GM19193 (cell line): ENCODE results near the gene CYP2B6.

Experiments
- POLR2A ChIP-seq: IDR thresholded peaks from 4 replicates; pipeline ENCODE4 v1.6.1; 2011; ENCODE audit not compliant: insufficient read depth, insufficient read length; ENCODE audit errors: extremely low read depth

The CYP2B6 gene

DNA sequence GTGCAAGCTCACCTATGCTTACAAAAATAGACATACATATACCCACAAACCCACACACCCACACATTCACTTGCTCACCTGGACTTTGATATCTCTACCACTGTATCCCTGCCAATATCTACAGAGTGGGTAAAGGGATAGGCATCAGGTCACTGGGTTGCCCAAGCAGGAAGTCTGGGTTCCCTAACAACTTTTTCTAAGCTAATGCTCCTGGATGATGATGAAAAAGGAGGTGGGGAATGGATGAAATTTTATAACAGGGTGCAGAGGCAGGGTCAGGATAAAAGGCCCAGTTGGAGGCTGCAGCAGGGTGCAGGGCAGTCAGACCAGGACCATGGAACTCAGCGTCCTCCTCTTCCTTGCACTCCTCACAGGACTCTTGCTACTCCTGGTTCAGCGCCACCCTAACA, at the start of gene CYP2B6:
Gene CYP2B6, plus strand, starts transcription at position 311 of the 410 bp plus-strand sequence. Its CDS starts 24 bp downstream, at position 335.
- TF ChIP-seq POLR2A = no peak

DNA sequence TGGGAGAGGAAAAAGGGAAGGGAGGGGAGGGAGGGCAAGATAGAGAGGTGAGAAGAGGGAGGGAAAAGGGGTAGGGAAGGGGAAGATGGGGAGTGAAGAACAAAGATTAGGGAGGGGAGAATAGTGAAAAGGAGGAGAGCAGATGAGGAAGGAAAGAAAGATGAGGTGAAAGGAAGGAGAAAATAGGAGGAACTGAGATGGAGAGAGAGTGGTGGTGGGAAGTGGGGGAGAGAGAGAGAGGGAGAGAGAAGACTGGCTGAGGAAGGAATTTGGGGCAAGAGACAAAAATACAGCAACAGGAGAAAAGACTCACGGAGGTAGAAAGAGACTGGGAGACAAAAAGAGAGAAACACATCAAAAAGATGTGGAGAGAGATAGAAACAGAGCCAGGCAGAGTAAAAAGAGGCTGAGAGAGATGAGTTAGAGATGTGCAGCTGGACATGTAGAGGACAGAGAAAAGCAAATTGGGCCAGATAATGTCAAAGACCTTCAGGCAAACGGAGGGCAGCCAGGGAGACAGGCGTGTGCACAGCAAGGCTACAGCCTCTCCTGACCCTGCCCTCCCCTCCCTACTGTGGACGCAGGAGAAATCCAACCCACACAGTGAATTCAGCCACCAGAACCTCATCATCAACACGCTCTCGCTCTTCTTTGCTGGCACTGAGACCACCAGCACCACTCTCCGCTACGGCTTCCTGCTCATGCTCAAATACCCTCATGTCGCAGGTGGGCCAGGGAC, 49.4 kb upstream of the CYP2B6 start:
- TF ChIP-seq POLR2A = no peak

DNA sequence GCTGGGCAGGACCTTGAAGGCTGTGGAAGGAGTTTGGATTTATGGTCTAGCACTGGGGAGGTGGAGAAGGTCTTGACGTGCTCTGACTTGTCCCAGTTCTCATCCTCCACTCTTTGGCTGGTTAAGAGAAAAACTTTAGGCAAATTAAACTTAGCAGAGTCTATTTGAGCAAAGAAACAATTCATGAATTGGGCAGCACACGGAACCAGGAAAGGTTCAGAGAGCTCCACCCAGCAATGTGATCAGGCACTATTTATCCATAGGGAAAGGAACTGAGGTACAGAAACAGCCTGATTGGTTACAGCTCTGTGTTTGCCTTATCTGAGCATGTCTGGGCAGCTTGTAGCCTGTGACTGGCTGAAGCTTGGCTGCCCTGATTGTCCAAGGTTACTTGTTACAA, 45.4 kb upstream of the CYP2B6 start:
- no peak for TF ChIP-seq POLR2A

- TF ChIP-seq POLR2A = no peak
Observed at GRCh38 chr19:40947114-40947513, 44.0 kb upstream of the CYP2B6 start.

- no peak for TF ChIP-seq POLR2A
Observed at GRCh38 chr19:40947573-40947972, 43.5 kb upstream of the CYP2B6 start.

DNA sequence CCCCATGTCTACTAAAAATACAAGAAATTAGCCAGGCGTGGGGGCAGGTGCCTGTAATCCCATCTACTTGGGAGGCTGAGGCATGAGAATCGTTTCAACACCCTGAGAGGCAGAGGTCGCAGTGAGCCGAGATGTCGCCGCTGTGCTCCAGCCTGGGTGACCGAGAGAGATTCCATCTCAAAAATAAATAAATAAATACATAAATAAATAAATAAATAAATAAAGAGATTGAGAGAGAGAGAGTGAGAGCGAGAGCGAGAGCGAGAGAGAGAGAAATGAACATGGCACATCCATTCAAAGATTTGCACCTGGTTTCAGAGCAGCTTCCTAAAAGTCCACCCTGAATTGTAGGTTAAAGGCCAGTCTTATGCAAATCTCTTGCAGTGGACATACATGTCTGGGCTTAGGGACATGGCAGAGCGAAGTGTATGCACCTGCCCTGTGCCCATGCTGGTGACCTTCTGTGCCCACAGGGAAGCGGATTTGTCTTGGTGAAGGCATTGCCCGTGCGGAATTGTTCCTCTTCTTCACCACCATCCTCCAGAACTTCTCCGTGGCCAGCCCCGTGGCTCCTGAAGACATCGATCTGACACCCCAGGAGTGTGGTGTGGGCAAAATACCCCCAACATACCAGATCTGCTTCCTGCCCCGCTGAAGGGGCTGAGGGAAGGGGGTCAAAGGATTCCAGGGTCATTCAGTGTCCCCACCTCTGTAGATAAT, 42.3 kb upstream of the CYP2B6 start:
- no peak for TF ChIP-seq POLR2A

DNA sequence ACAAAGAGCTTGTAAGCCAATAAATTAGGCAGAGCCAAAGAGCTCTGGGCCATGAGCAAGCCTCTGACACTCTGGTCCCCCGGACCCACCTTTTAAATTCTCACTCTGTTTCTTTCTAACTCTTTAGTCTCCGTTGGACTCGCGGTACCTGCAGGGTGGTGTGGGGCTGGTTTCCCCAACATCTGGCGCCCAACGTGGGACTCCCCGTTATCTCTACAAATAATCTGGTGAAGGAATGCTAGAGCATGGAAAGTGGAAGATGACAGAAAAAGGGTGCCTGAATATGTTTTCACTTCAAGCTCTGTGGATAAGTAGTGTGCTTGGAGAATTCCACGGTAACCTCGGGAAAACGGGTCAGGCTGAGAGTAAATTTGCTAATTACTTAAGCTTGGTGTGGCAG, 36.5 kb upstream of the CYP2B6 start:
- no peak for TF ChIP-seq POLR2A

- no peak for TF ChIP-seq POLR2A
Observed at GRCh38 chr19:40959338-40959737, 31.7 kb upstream of the CYP2B6 start.

DNA sequence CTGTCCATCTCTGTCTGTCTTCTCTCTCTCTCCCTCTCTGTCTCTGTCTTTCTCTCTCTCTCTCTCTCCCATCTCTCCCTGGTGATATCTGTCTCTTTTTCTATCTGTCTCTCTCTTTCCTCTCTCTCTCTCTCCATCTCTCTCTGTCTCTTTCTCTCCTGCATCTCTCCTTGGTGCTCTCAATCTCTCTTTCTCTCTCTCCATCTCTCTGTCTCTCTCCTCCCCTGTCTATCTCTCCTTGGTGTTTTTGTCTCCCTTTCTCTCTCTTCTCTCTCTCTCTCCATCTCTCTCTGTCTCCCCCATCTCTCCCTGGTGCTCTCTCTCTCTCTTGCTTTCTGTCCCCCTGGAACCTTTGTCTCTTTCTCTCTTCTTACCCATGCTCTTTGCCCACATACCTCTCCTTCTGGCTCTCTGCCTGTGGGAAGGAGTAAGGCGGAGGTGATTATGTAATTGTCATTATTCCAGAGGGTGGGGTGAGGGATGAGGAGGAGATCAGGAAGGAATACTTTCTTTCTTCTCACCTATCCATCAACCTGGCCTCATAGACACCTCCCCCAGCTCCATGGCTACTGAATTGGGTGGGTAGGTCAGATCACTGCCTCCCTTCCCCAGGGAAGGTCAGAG, 30.9 kb upstream of the CYP2B6 start:
- no peak for TF ChIP-seq POLR2A

- no peak for TF ChIP-seq POLR2A
Observed at GRCh38 chr19:40960780-40961179, 30.3 kb upstream of the CYP2B6 start.

DNA sequence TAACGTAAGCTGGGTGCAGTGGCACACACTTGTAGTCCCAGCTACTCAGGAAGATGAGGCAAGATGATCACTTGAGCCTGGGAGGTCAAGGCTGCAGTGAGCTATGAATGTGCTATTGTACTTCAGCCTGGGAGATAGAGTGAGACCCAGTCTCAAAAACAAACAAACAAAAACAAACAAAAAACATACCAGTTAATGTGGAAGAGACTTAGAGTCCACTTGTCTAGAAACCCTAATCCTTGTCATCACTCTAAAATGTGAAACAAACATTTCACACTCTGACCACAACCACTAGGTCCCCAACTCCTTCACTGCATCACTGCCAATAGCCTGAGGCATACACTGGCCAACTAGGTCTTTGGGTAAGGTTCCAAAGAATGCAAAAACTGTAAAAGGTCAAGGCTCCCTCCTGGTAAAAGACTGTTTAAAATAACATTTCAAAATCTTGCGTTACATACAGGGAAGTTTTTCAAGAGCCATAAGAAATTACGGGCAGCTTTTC, 28.6 kb upstream of the CYP2B6 start:
- TF ChIP-seq POLR2A = no peak

GRCh38 chr19:40974633-40975037, 16.4 kb upstream of the CYP2B6 start:
- no peak for TF ChIP-seq POLR2A

- no peak for TF ChIP-seq POLR2A
Observed at GRCh38 chr19:40976134-40976533, 14.9 kb upstream of the CYP2B6 start.

GRCh38 chr19:40976724-40977123, 14.4 kb upstream of the CYP2B6 start:
- no peak for TF ChIP-seq POLR2A

DNA sequence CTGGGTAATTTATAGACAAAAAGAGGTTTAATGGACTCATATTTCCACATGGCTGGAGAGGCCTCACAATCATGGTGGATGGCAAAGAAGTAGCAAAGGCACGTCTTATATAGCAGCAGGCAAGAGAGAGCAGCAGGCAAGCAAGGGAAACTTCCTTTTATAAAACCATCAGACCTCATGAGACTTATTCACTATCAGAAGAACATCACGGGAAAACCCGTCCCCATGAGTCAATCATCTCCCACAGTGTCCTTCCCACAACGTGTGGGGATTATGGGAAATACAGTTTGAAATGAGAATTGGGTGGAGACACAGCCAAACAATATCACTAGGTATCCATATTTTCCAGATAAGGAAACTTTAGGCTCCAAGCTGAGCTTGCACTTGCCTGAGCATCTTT, 9.5 kb upstream of the CYP2B6 start:
- TF ChIP-seq POLR2A = no peak

- TF ChIP-seq POLR2A = no peak
Observed at GRCh38 chr19:40982594-40983101, 8.4 kb upstream of the CYP2B6 start.

GRCh38 chr19:40989453-40989852, 1.6 kb upstream of the CYP2B6 start:
- TF ChIP-seq POLR2A = no peak
